HG02852 (cell line): ENCODE results near the gene USH2A.

Experiments used
- ATAC-seq: cut with Tn5 transposase; IDR thresholded peaks from one replicate; pipeline ENCODE4 v1.9.1; 2021; ENCODE audit warnings: mild to moderate bottlenecking, moderate library complexity; ENCODE audit not compliant: unreplicated experiment

USH2A gene

GRCh38 chr1:215606036-215606435 is 817.2 kb downstream of the USH2A start:
- ATAC-seq: no peak

- ATAC-seq: no peak
Measured at GRCh38 chr1:215605011-215605621, 818.1 kb downstream of the USH2A start.

DNA sequence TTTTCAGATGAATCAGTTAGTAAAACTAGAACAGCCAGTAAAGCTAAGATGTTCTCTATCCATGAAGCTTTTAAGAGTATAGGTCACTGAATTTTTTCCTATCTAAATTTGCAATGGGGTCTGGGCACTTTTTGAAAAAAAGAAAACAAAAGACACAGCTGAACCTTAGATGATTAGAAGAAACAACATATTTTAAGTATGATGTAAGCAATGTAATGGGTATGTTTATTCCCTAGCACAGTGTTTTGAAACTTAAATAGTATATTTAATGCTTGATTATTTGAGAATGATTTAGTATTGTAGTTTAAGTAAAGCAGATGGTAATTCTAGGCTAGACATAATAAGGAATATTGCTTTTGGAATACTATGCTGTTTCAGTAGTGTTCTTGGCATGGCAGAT is 819.9 kb downstream of the USH2A start:
- ATAC-seq: no peak

DNA sequence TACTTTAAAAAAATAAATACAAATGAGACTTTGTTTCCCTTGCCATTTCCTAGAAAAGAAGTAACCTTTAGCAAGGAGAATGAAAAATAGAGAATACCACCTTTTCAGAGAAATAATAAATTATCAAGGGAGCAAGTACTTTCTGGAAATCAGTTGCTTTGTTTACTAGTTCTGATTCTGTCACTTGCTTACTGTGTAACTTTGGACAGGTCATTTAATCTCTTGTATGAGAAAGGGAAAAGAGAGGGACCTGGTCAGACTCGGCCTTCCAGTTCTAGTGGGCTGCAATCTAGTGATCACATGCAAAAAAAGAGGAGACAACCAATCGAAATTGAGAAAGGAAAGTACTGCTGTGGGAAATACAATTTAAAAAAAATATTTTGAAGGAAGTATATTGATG is 822.0 kb downstream of the USH2A start:
- ATAC-seq: no peak

GRCh38 chr1:215600867-215601266 is 822.4 kb downstream of the USH2A start:
- ATAC-seq: no peak

DNA sequence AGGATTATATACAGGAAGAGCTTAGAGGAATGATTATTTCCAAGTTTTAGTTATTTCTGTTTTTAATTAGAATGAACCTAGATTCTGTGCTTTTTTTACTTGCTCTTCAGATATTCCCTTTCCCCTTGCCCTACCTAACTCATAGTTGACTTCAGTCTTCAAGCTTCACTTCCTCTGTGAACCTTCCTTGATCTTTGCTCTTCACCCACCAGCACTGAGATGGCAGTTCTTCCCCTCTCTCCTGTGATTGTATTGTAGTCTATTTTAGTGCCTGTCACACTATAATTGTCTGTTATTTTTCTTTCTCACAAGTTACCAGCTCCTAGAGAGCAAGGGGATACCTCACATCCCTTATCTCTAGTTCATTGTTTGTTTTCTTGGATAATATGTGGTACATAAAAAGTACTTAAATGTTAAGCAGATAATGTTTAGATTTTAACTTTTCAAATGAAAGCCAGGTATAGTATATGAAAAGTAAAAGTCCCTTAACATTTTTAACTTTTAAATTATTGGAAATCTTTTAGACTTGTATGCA is 822.9 kb downstream of the USH2A start:
- ATAC-seq: no peak

GRCh38 chr1:215599418-215600074 is 823.7 kb downstream of the USH2A start:
- ATAC-seq: no peak

DNA sequence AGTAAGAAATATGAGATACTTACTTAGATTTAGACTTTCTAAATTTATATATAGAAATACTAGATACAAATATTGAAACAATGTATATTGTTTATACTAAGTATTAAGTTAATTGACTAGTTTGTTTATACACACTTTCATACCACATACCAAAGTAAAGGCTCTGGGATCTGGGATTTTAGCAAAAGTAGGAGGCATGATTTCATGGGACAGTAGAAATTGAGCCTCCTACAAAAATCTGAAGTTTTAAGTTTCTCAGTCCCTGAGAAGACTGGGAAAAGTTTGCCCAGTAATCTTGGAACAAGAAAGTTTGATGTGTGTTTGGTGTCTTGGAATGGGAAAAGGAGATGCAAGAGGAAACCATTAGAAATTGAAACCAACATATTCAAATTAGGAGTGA is 825.3 kb downstream of the USH2A start:
- no peak for ATAC-seq

DNA sequence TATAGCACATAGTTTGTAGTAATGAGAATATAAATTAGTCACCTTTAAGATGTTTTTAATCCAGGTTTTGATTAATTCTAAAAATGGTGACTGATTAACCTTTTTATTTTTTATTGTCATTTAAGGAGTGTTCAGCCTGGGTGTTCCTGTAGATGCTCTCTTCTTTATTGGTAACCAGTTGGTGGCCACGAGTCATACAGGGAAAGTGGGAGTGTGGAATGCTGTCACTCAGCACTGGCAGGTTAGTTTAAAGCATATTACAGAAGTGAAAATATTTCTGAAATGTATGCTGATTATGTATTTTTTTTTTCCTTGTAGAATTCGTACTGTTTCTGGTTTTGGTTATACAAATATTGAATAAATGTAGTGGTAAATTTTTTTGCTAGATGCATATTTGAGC is 828.0 kb downstream of the USH2A start:
- ATAC-seq: no peak

DNA sequence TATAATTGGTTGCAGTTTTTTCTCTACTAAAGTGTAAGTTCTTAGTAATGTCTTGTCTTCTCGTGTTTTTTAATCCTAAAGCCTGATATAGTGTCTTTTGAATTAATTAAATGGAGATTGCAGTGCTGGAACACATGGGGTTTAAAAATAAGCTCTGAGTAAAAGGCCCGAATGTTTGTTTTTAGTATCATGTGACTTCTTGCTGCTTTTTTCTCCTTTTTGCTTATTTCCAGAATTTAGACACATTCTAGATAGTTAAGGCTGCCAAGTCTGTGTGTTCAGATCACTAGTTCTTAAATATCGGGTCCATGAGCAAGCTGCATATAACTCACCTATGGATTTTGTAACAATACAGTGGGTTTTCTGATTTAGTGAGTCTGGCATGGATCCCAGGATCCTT is 828.6 kb downstream of the USH2A start:
- ATAC-seq: no peak

GRCh38 chr1:215590779-215591491 is 832.3 kb downstream of the USH2A start:
- no peak for ATAC-seq

GRCh38 chr1:215589650-215590435 is 833.4 kb downstream of the USH2A start:
- no peak for ATAC-seq

DNA sequence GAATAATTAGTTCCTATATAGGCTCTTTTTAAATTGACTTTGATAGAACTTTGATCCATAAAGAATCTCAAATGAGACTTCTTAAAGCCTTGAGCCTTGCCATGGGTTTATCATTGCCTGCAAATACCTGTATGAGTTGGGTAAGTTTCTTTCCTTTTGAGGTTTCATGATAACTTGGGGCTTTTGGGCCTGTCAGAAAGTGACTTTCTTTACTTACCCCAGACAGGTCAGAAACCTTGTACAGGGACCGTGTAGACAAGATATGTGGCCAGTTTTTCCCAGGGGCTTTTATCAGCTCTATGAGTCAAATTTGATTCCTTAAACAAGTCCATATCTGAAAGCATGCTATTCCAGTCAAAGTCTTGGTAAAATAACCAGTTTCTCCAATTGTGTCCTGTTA is 838.9 kb downstream of the USH2A start:
- peak; percentile 72 for ATAC-seq

- ATAC-seq: no peak
Measured at GRCh38 chr1:215583185-215583749, 840.0 kb downstream of the USH2A start.

DNA sequence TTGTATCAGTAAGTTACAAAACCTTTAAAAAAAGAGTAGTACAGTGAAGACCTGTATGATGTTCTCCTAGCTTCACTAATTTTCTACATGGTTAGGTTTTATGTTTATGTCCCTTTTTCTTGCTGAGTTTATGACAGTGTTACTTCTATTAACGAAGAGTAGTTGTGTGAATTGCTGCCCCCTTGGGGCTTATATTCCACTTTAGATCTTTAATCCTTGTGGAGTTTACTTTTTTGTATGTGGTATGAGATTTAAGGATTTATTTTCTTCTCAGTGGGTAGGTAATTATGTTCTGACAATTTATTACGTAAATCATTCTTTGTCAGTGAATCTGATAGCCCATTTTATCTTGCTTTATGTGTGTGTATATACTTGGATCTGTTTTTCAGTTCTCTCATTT is 841.4 kb downstream of the USH2A start:
- no peak for ATAC-seq
